Stimulated activated CD8-positive, alpha-beta memory T cell treated with anti-CD3 and anti-CD28 coated beads, Interleukin-15, amount 100 ng/mL, for 24 hours (primary cell): ENCODE results near the gene SESN1.
A peak's percentile ranks its signal among the peaks of the same experiment; 100 is the strongest.
"Not testable (repeated sequence)": the region's sequence is repeated elsewhere in the genome, so short reads cannot be mapped to it uniquely, and the experiment has no call there.

Source experiments
- DNase-seq: peaks from one replicate; pipeline ENCODE4 v3.0.0-alpha.2; 2020; ENCODE audit warnings: low read depth

The SESN1 gene

DNA sequence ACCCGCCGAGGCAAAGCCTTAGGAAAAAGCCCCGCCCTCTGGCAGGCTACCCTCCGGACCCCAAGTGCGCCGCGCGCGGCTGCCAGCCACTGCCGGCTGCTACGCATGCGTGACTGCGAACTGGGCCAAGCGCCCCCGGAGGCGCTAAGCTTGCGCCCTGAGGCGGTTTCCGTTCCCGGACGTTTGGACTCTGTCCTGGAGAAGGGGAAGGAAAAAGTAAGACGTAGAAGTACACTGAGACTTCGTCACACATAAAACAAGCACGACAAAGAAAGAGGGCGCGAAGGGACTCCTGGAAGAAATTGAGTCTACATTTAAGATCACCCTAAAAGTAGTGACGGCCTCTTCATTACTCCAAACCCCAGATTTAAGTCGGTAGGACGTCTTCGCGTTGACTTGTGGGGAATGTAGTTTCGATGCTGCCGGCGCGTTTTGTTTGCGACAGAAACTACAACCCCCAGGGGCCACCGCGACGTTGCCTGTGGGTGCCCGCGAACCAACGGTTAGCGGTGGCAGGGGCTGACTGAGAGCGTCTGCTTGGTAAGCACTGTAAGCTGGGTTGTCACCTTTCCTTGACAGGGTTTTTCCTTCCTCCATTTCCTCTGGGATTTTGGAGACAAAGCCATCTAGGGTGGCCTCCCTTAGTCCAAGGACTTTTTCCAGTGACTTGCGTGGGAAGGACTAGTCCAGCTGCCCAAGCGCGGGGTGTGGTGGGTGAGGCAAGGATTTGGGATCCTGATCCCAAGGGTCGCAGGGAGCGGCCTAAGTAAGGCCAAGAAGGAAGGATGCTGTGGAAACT, 589 bp upstream of the SESN1 start, which contains the start of gene CEP57L1:
Gene CEP57L1, plus strand, starts transcription at position 472 of the 799 bp plus-strand sequence. CDS start 49,715 bp downstream, outside the sequence.
- DNase-seq, result peak; percentile 92

DNA sequence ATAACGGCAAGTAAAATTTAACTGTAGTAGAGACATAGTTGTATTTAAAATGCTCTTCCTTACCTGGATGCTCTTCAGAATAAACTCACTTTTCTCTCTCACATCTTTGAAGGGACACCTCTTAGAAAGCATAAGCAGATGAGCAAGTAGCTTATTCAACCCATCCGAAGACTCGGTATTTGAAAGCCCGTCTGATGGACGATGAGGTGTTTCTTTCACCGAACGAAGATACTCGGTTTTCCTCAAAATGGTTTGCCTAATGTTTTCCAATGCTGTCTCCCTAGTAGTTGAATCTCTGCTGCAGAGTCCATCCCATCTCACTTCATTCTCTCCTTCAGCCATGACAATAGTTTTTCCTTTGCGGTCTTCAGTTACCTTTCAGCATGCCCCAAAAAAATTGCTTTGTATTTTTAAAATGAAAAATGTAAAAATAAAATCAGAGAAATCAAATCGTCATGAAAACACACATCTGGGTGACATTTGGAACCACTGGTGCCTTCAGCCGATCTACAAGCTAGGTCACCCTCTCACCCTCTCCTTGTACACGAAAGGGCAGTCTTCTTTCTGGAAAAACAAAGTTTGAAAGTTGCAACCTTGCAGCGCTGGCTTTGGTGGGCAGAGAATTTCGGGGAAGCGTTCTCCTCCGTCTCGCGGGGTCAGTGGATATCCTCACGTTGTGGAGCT, 772 bp downstream of the SESN1 start:
- no peak for DNase-seq

DNA sequence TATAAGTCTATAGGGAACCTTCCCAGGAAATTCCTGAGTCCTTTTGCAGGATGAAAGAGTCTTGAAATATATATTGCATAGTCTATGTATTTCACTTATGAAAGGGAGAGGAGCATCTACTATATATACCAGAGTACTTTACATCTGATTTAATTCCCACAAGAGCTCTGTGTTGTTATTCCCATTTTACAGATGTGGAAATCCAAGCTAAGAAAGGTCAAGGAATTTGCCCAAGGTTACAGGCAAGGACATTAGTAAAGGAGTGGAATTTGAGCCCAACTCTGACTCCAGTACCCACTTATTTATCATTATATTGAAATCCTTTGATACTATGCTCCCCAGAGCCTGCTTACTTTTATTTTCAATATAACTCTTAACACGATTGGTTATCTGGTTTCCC, 2.6 kb downstream of the SESN1 start:
- no peak for DNase-seq

DNA sequence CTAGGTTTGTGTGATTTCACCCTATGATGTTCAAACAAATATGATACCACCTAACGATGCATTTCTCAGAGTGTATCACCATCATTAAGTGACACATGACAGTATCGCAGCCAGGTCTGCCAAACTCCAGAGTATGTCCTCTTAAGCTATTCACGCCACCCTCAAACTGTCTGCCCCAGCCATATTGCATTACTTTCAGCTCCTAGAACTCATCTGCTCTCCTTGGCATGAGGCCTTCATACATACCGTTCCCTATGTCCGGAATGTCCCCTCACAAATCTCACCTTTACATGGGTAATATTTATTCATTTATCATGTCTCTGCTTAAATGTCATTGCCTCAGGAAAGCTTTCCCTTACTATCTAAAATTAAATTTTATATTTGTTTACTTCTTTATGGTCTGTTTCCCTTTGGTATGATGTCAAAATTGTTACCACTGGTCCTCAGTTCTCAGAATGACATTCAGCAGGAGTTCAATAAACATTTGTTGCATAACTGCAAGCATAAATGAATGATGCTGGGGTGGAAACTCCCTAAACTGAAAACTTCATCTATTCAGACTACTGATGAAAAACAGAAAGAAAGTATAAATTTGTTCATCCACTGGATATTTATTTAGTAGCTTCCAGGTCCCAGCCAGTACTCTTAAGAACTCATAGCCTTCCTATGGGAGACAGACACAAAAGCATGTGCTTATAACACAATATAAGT, 3.2 kb downstream of the SESN1 start:
- DNase-seq, result no peak

DNA sequence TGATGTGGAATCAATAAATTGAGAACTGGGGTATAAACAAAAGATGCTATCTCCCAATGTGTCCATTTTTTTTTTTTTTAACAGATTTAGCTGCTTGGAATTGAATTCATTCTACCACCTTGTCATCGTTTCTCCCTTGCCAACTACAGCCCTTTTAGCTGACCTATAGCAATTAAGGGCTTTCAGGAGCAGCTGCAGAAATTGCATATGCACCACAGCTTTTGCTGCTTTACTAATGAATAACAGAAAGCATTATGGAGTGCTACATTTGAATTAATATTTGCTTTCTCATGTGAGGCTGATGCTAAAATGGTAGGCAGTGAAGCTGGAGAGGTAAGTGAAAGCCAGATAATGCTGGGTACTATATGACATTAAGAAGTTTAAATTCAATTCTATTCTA, 5.7 kb downstream of the SESN1 start:
- no peak for DNase-seq

DNA sequence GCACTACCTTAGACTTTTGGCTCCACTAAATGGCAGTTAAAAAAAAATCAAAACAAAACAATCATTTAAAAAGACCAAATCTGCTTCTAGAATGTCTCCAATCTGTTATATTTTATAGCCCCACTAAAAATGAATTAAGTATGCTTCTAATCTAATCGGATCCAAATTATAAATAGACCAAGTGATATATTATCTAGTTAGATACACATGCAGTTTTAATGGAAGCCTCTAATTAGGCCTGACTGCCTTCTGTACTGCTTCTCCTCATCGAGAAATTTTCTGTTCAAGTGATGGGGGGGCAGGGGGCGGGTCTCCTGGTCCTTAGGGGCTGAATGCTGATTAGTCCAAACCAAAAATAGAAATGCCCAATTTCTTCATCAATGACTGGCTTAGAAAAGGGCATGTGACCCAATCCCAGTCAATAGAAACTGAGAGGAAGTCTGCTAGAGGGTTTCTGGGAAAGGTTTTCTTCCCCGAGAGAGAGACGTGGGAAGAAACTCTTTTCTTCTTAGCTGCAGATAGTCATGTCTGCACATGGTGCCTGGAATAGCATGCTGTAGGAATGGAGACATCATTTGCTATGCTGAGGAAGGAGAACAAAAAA, 6.9 kb downstream of the SESN1 start:
- no peak for DNase-seq

DNA sequence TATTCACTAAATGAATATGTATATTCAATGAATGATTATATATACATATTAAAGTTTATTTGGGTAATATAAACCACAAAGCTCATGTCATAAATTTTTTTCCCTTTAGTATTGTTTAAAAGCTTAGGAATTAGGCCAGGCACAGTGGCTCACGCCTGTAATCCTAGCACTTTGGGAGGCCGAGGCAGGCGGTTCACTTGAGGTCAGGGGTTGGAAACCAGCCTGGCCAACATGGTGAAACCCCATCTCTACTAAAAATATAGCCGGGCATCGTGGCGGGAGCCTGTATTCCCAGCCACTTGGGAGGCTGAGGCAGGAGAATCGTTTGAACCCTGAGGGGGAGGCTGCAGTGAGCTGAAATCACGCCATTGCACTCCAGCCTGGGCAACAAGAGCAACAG, 10.5 kb downstream of the SESN1 start:
- DNase-seq, result not testable (repeated sequence)

DNA sequence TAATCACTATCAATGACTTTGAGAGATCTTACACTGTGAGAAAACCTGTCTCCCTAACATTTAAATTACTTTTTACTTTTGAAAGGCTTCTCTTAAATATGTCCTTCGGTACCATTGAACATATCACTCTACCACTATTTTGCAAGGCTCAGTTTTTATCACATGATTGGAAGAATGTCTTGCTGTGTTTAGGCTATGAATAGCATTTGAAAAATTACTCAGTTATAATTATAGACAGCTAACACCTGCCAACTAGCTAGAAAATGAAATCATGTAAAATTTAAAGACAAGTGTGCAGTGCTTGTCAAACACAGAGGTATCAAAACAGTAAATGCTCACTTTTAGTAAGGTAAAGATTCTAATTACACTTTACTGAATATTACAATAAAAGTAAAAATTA, 11.0 kb downstream of the SESN1 start:
- no peak for DNase-seq

DNA sequence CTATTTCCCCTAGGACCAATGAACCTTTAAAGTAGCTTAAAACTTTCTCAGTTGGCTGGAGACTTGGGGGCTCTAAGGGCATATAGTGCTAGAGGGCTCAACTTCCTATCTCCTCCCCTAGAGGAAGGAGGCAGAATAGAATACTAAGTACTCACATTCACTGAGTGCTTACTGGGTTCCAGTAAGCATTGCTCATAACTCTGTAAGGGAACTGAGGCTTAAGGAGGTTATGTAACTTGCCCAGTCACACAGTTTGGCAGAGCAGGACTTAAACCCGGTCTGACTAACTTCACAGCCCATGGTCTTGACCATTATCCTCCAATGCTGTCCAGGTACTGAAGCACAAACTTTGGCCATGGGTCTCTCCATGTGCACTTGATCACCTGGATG, 12.5 kb downstream of the SESN1 start:
- no peak for DNase-seq

DNA sequence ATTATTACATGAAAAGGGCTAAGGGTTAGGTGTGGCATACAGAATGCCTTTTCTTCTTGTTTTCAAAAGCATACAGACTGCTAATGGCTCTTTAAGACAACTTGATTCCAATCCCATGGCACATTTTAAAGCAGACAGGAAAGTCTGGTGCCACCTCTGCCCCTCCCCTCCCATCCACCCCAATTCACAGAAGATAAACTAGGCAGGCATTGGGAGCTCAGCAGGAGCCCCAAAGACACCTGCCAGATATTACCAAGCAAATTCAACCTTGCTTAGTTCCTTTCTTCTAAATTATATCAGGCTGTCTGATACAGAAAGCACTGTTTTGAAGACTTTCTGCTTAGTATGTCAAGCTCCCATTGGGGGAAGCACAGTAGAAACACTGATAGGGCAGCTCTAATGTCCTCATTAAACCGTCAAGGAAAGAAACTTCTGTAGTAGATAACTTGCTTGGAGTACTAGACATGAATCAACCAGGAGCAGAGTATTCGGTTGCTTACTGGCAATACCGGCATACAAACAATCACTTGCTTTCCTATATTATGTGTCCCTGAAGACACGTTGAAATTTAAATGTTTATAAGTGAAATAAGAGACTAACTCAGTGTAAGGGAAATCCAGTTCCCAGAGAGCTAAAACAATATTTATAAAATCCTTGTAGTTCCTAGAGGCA, 13.0 kb downstream of the SESN1 start:
- DNase-seq, result no peak

DNA sequence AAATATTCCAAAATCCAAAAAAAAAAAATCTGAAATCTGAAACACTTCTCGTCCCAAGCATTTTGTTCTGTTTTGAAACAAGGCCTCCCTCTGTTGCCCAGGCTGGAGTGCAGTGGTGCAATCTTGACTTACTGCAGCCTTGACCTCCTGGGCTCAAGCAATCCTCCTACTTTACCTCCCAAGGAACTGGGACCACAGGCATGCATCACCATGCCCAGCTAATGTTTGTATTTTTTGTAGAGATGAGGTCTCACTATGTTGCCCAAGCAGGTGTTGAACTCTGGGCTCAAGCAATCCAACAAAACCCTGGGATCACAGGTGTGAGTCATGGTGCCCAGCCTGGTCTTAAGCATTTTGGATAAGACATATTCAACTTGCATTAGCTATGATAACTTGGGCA, 13.6 kb downstream of the SESN1 start:
- DNase-seq, result no peak

DNA sequence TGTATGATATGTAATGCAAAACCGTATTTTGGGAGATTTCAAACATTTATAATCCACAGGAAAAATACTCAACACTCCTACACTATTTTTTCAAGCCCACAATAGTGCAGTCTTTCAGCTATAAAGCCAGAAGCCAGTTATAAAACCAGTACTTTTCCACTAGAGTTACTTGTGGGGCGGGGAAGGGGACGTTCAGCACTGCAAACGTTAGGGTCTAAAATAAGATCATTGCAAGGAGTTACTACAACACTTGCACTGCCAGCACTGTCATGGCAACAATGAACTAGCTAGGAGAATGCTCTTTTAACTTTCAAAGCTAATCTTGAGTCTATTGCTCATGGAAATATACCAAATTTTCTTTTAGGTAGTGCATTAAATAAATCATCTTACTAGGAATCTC, 14.7 kb downstream of the SESN1 start:
- DNase-seq, result no peak

DNA sequence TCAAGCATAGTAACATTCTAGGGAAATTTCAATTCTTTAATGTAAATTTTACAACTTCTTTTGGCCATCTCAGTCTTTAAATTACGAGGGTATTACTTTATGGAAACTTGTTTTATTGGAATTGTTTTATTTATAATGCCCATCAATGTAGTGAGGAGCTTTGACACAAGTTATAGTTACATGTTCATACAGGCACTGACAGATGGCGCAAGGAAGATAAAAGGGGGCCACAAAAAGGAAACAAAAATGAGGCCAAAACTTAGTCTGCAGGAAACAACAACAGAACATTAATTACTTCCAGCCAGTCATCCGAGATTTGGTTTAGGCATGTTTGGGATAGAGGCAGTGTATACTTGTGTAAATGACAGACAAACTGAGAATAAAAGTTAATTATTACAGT, 18.3 kb downstream of the SESN1 start:
- no peak for DNase-seq

DNA sequence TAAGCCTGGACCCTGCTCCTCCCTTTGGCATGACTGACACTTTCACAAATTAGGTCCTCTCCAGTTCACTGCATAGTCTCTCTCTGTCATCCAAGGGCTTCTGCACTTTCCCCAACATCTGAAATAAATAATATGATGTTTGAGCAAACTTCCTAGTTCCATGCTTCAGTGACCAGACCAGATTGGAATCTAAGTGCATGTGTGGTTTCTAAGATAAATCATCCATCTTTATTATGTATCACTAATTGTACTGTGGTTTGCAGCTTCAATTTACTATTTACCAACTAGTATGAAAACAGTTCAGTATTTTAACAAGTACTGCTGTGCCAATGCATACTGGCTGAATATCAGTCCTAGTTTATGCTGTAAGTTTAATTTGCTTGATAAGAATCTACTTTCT, 18.7 kb downstream of the SESN1 start:
- no peak for DNase-seq

DNA sequence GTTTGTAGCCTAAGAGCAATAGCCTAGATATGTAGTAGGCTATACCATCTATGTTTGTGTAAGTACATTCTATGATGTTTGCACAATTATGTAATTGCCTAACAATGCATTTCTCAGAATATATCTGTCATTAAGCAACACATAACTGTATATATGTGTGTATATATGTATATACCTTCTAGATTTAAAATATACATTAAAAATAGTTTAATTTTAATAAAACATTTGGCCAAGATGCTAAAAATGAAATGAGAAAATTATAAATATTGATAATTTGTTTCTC, 20.6 kb downstream of the SESN1 start:
- no peak for DNase-seq

DNA sequence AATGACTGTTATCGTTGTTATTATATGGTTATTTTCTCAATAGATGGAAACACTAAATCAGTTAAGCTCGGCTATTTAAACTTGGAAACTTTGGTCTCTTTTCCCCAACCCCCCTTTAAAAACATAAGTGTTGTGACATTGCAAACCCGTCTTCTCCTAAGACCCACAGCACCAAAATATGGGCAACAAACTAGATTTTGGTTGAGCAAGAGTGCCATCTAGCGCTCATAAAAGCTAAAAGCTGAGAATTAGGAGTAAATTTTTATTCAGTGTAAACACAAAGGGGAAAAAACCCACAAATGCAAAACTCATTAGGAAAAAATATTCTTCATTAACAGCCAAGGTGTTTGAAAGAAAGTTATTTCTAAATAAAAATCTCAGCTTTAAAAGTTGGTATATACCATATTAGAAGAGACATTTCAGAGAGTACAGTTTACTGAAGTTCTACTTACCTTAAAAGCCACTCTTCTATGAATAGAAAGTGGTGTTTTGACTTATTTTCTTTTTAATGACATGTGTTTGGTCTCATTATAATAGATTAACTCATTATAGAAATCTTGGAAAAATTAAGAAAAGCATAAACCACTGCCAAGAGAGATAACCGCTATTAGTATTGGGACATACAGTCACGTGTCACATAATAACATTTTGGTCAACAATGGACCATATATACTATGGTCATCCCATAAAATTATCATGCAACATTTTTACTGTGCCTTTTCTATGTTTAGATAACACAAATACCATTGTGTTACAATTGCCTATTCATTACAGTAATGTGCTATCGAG, 21.1 kb downstream of the SESN1 start:
- no peak for DNase-seq

DNA sequence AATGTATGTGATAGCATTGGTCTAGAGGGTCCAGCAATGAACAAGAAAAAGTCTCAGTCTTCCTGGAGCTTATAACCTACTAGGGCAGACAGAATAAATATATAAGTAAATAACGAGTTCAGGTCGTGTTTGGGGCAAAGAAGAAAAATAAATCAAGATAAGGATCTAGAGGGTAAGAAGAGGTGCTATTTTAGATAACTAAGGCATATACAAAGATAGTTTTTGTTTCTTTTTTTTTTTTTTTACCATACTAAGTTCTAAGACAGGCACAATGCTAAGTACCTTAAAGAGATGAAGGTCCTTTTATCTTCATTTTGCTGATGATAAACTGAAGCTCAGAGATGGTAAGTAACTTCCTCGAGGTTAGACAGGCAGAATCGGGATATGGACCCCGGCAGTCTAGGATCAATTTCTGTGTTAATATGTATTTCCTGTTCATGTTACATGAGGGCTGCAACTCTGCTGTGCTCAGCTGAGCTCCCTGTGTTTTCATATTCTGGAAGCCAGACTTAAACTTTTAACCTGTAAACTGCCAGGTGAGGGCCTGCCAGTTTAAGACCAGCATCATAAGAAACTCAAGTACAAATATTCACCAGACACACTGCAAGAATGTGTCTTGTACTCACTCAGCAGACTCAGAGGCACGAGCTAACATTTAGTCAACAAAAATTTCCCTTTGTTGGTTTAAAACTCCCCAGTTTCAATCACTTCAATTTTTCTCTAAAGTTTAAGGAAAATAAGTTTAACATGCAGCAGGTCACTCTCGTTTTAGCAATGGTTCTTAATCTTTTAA, 23.3 kb downstream of the SESN1 start:
- no peak for DNase-seq

DNA sequence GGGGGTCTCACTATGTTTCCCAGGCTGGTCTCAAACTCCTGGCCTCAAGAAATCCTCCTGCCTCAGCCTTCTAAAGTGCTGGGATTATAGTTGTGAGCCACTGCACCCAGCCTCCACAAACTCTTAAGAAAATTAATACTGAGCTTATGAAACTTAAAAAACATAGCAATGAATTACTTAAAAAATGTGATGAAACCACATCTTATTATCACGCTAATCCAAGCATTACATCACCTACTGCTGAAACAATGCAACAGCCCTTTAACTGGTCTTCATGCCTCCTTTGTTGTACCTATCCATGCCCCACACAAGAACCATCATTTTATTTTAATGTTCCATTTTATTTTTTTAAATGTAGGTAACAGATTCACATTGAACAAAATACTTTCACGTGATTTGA, 24.9 kb downstream of the SESN1 start:
- DNase-seq, result no peak

DNA sequence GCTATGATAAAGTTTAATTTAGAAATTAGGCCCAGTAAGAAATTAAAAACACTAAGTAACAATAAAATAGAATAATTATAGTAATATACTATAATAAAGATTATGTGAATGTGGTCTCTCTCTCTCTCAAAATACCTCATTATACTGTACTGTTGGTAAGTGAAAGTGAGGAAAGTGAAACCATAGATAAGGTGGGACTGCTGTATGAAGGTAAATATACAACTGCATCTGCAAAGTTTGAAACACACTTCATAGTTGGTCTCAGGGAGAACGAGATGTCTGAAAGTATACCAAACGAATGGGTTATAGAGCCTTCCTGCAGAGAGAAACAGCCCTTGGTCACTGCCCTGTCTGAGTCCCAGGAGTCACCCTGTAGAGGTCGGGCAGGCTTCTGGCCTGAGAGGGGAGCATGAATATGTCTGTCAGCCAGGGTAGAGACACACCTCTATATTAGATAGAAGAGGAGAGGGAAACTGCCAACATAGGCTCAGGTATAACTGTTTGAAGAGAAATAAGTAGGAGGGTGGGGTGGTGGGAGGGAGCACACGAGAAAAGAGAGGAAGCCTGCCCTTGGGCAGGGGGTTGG, 31.8 kb downstream of the SESN1 start:
- DNase-seq, result no peak

DNA sequence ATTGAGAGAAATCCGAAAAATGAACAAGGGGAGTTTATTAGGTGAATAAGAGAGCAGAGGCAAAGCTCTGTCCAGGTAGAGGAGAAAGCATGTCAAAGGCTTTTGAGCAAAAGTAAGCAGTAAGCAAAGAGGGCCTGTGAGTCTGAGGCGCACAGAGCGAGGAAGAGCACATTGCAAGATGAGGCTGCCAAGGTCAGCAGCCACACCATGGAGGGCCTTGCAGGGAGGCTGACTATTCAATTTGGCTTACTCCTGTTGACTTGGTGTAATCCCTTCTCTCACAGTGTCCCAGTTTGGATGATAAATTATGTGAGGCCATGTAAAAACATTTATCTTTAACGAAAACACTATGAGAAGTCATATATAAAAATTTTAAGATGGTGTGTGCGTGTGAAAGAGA, 32.4 kb downstream of the SESN1 start:
- DNase-seq, result no peak
